ENCODE measurements around the gene DICER1. TPM values are rescaled to one million over a fixed set of nuclear protein-coding genes. Genes with fewer than 3 reads are reported as not detected.

The DICER1 gene
- total RNA-seq, 4 donors from 2014 or later: 29.4 to 63.7 (median 37.9) TPM

DNA sequence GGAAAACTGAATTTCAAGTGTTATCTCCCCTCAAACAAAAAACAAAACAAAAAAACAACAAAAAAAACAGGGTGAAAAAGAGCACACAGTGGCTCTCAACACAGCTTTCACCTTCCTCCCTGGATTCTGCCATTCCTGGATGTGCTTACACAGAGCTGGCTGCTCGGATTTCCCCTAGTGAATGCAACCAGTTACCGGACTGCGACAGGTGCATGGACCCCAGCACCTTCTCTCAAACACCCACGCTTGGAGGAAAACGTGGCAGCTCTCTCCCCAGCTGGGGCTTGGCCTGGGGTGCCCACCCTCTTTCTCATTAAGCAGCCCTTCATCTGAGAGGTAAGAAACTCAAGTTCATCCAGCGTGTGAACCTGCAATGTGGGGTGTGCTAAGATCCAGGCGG, 33.5 kb upstream of the DICER1 start:
- Histone ChIP-seq H3K27me3 (no peaks in the 10 kb centered on the region), H3K4me1 (peaks cover under 1 to 14% of the 10 kb centered on the region in 2 donors), H3K9me3 (no peaks in the 10 kb centered on the region), H3K36me3 (peaks cover 0 to 5% of the 10 kb centered on the region in 2 donors), H3K27ac (peak overlapping the region in 3 of 4 donors; percentile 39 to 59 (median 40)), H3K4me3 (no peak overlapping the region)
- in situ Hi-C loops (cut with MboI; ENCODE audit: low sequenced_read_pairs in 4 of 4): no loop called here
- DNase-seq (no peak), ATAC-seq (no peak)
- intact Hi-C loops (cut with DNase I; ENCODE audit: low total_unique reads): no loop called here
- no peak for TF ChIP-seq POLR2A (IDR thresholded peaks at IDR 0.05)
- TF ChIP-seq, protein P1, sequence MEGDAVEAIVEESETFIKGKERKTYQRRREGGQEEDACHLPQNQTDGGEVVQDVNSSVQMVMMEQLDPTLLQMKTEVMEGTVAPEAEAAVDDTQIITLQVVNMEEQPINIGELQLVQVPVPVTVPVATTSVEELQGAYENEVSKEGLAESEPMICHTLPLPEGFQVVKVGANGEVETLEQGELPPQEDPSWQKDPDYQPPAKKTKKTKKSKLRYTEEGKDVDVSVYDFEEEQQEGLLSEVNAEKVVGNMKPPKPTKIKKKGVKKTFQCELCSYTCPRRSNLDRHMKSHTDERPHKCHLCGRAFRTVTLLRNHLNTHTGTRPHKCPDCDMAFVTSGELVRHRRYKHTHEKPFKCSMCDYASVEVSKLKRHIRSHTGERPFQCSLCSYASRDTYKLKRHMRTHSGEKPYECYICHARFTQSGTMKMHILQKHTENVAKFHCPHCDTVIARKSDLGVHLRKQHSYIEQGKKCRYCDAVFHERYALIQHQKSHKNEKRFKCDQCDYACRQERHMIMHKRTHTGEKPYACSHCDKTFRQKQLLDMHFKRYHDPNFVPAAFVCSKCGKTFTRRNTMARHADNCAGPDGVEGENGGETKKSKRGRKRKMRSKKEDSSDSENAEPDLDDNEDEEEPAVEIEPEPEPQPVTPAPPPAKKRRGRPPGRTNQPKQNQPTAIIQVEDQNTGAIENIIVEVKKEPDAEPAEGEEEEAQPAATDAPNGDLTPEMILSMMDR (IDR thresholded peaks at IDR 0.05 in 4 of 5, conservative IDR thresholded peaks at IDR 0.05 in 1 of 5): no peak

DNA sequence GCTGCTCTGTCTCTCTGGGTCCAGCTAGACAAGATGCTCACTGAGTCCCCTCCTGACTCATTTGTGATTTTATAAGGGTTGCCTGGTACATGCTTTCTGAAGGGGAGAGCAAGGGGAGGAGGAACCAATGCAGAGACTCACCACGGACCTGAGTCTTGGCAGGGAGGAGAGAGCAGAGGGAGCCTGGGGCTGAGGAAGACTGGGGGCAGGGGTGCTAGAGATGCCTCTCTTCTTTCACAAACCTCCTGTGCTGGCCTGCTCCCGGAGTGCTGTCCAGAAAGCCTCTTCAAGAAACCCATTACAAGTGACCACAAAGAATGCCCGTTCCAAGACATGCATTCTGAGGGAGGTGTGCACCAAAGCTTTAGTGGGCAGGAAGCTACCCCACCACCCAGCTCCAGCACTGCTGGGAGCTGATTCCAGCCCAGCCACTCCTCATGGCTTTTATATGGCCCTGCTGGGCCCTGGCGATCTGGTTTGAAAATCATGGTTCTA, 33.1 kb upstream of the DICER1 start:
- TF ChIP-seq, protein P1 (IDR thresholded peaks at IDR 0.05 in 4 of 5, conservative IDR thresholded peaks at IDR 0.05 in 1 of 5): no peak
- TF ChIP-seq POLR2A (IDR thresholded peaks at IDR 0.05): no peak
- Histone ChIP-seq H3K9me3 (no peaks in the 10 kb centered on the region), H3K27me3 (no peaks in the 10 kb centered on the region), H3K4me3 (no peak overlapping the region), H3K36me3 (peaks cover 0 to 5% of the 10 kb centered on the region in 2 donors), H3K27ac (peak overlapping the region in 3 of 4 donors; percentile 39 to 59 (median 40)), H3K4me1 (peaks cover 5 to 16% of the 10 kb centered on the region in 2 donors)
- no peak for ATAC-seq
- intact Hi-C loops (cut with DNase I; ENCODE audit: low total_unique reads) (no loop called here), in situ Hi-C loops (cut with MboI; ENCODE audit: low sequenced_read_pairs in 4 of 4) (no loop called here)
- no peak for DNase-seq

DNA sequence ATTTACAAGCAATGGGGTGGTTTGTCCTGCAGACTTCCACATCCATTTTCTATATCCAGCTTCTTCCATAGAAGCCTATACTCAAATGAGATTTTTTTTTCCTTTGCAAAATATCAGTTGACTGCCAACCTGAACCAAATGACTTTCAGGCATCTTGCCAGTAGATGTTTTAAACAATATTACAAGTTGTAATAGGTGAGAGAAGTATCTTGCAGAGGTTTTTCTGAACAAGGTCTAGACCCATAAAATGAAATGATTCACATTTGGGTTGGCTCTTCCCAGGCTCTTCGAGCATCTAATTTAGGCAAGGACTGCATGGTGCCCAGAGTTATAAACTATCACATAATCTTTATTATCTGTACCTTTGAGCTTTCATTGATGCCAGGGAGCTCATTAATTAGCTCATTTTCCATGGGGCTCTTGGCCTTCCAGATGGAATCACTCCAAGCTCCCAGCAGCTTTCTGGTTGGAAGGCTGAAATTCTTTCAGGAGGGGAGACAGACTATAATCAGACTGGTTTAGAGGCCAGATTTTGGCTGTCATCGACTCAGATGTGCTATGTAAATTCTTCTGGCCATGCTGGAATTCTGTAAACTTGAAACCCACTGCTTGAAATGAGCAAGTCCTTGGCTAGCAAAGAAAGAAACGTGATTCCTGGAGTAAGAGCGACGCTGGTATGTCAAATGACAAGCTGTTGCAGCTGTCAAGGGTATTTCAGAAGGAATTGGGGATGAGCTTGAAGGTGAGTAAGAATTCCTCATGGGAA, 32.2 kb upstream of the DICER1 start:
- Histone ChIP-seq H3K4me3 (no peak overlapping the region), H3K27ac (no peak overlapping the region), H3K27me3 (no peaks in the 10 kb centered on the region), H3K36me3 (peaks cover 0 to 5% of the 10 kb centered on the region in 2 donors), H3K9me3 (no peaks in the 10 kb centered on the region), H3K4me1 (peaks cover 12 to 24% of the 10 kb centered on the region in 2 donors)
- intact Hi-C loops (cut with DNase I; ENCODE audit: low total_unique reads): no loop called here
- in situ Hi-C loops (cut with MboI; ENCODE audit: low sequenced_read_pairs in 4 of 4): no loop called here
- TF ChIP-seq POLR2A (IDR thresholded peaks at IDR 0.05): no peak
- TF ChIP-seq, protein P1 (IDR thresholded peaks at IDR 0.05 in 4 of 5, conservative IDR thresholded peaks at IDR 0.05 in 1 of 5): no peak
- peak in 1 of 2 donors; percentile 51 for ATAC-seq
- DNase-seq: no peak

DNA sequence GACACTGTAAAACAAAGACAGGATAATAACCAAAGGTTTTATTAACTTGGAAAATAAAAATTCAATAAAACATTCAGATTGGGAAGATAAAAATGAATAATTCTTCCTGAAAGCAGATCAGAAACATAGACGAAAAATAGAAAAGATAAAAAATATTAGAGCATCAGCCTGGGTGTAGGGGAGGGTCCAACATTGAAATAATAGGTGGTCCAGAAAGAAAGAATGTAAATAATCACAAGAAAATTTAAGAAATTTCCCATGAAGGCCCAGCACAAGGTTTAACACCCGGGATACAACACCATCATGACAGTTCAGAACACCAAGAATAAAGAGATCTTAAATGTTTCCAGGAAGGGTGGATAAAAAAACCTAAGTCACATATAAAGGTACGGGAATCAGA, 31.1 kb upstream of the DICER1 start:
- Histone ChIP-seq H3K36me3 (peaks cover 0 to 5% of the 10 kb centered on the region in 2 donors), H3K27ac (no peak overlapping the region), H3K4me3 (no peak overlapping the region), H3K9me3 (no peaks in the 10 kb centered on the region), H3K4me1 (peaks cover 19 to 36% of the 10 kb centered on the region in 2 donors), H3K27me3 (no peaks in the 10 kb centered on the region)
- intact Hi-C loops (cut with DNase I; ENCODE audit: low total_unique reads): no loop called here
- TF ChIP-seq, protein P1 (IDR thresholded peaks at IDR 0.05 in 4 of 5, conservative IDR thresholded peaks at IDR 0.05 in 1 of 5): no peak
- TF ChIP-seq POLR2A (IDR thresholded peaks at IDR 0.05): no peak
- ATAC-seq: no peak
- in situ Hi-C loops (cut with MboI; ENCODE audit: low sequenced_read_pairs in 4 of 4): no loop called here
- no peak for DNase-seq
